Stimulated activated CD4-positive, alpha-beta T cell treated with anti-CD3 and anti-CD28 coated beads, Interleukin-2, amount 100 ng/mL, for 48 hours (primary cell): Measurements from ENCODE around the gene ACP5.
"Not testable (repeated sequence)": the region's sequence is repeated elsewhere in the genome, so short reads cannot be mapped to it uniquely, and the experiment has no call there.

ENCODE experiments used
- DNase-seq, 2 donors: peaks; one replicate each; pipeline ENCODE4 v3.0.0-alpha.2; 2020

ACP5 gene

GRCh38 chr19:11577451-11578257, at the start of gene ACP5:
Gene ACP5 (minus strand): TSS chr19:11577645. CDS start chr19:11577317, 328 bp downstream.
- no peak for DNase-seq

DNA sequence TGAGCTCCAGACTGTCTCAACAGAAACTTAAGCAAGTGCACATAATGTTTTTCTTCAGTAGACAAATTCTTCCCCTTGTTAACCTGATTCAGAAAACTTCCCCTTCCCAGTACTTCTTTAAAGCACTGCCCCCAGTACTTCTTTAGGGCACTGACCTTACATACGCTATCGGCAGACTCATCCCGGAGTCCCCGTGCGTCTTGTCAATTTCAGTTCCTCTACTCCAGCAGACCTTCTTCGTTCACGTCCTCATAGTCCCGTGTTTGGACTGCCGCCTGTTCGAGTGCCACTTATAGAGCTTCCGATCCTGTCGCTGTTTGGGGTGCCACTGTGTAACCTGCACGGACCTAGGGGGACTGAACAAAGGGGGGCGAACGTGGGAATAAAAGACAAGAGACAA, 48.8 kb upstream of the ACP5 start:
- no peak for DNase-seq

GRCh38 chr19:11624069-11624463, 46.6 kb upstream of the ACP5 start:
- no peak for DNase-seq

GRCh38 chr19:11622401-11622800, 45.0 kb upstream of the ACP5 start:
- not testable (repeated sequence) for DNase-seq

- no peak for DNase-seq
These were observed 43.1 kb upstream of the ACP5 start for GRCh38 chr19:11620553-11620952.

DNA sequence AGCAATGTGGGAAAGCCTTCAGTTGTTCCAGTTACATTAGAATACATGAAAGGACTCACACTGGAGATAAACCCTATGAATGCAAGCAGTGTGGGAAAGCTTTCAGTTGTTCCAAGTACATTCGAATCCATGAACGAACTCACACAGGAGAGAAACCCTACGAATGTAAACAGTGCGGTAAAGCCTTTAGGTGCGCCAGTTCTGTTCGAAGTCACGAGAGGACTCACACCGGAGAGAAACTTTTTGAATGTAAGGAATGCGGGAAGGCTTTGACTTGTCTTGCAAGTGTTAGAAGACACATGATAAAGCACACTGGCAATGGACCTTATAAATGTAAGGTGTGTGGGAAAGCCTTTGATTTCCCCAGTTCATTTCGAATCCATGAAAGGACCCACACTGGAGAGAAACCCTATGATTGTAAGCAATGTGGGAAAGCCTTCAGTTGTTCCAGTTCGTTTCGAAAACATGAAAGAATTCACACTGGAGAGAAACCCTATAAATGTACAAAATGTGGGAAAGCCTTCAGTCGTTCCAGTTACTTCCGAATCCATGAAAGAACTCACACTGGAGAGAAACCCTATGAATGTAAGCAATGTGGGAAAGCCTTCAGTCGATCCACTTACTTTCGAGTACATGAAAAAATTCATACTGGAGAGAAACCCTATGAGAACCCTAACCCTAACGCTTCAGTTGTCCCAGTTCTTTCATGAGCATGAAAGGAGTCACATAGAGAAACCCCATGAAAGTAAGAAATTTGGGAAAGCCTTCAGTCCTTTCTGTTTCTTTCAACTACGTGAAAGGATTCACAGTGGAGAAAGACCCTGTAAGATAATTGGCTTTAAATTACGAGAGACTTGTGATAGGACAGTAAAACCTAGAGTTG, 40.0 kb upstream of the ACP5 start:
- DNase-seq: no peak

DNA sequence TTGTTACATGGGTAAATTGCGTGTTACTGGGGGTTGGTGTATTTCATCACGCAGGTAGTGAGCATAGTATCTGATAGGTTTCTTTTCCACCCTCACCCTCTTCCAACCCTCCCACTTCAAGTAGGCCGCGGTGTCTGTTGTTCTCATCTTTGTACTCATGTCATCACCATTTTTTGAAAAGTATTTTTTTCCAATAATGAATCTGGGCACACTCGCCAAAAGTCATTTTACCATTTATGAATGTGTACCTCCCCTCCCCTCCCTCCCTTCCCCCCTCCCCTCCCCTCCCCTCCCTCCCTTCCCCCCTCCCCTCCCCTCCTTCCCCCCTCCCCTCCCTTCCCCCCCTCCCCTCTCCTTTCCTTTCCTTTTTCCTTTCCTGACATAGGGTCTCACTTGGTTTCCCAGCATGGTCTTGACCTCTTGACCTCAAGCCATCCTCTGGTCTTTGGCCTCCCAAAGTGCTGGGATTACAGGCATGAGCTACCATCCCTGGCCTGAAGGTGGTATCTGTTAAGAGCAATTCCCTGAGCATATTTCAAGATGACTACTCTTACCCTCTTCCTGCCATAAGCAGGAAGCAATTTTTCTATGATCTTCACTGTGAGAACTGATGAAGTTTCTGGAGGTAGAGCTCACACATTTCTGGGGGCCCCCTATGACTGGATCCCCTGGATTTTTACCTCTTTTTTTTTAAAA, 35.5 kb upstream of the ACP5 start:
- no peak for DNase-seq

- no peak for DNase-seq
These were observed 34.3 kb upstream of the ACP5 start for GRCh38 chr19:11611730-11612129.

- no peak for DNase-seq
These were observed 29.0 kb upstream of the ACP5 start for GRCh38 chr19:11606484-11606883.

- not testable (repeated sequence) for DNase-seq
These were observed 22.3 kb upstream of the ACP5 start for GRCh38 chr19:11599704-11600103.

GRCh38 chr19:11598746-11599145, 21.3 kb upstream of the ACP5 start:
- DNase-seq: no peak

GRCh38 chr19:11598103-11598483, 20.6 kb upstream of the ACP5 start:
- DNase-seq: no peak

GRCh38 chr19:11597202-11598102, 20.0 kb upstream of the ACP5 start, which contains the start of gene ZNF627:
Gene ZNF627 (plus strand): TSS chr19:11597483. CDS start chr19:11597628, 145 bp downstream.
- peak; percentile 94 to 95 for DNase-seq

- no peak for DNase-seq
These were observed 18.7 kb upstream of the ACP5 start for GRCh38 chr19:11596156-11596555.

DNA sequence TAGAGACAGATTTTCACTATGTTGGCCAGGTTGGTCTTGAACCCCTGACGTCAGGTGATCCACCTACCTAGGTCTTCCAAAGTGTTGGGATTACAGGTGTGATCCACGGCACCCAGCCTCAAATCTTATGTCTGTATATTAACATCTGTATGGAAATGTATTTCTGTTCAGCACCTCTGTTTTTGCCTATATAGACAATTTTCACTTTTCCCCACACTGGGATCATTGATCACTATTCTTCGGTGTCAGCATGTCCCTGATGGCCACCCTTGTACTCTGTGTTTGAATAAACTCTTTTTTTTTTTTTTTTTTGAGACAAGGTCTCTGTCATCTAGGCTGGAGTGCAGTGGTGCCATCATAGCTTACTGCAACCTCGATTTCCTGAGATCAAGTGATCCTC, 16.6 kb upstream of the ACP5 start:
- no peak for DNase-seq

DNA sequence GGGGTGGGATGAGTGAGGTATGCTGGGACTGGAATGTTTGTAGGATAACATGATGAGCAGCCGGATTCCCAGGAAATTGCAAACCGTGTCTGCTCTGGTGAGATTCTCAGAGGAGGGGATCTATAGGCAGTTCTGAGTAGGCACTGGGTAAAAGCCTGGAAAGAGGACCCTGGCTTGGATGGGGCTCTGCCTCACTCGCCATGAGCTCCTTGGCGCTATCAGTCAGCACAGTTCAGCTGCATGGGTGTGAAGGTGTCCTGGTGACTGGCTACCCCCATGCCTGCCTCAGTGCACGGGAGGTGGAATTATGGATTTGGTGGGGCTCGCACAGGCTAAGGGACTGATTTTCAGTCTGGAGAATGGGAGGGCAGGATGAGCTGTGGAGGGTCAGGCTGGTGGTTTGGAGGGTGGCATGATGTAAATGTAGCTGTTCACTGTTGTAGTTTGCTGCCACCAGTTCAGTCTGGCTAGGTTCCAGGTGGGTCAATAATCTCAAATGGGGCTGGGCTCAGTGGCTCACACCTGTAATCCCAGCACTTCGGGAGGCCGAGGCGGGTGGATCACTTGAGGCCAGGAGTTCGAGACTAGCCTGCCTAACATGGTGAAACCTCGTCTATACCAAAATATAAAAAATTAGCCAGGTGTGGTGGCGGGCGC, 10.7 kb upstream of the ACP5 start:
- DNase-seq: no peak

DNA sequence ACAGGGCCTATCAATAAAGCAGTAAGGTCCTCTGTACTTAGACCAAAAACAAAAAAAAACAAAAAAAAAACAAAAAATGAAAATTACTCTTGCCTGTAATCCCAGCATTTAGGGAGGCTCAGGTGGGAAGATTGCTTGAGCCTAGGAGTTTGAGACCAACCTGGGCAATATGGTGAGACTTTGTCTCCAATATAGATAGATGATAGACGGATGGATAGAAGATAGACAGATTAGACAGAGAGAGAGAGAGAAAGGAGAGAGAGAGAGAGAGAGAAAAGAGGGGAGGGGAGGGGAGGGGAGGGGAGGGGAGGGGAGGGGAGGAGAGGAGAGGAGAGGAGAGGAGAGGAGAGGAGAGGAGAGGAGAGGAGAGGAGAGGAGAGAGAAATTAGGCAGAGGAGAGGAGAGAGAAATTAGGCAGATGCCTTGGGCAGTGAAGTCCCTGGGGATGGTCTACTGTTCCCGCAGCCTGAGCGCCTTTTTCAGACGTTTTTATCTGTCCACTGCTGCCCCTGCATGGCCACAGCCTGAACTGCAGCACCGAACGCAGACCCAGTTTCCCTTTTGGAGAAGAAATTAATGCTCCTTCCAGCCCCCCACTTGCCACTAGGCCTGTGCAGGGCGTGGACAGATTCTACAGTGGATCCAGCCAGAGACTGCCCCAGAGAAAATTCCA, 10.0 kb upstream of the ACP5 start:
- DNase-seq: peak; percentile 82 to 83

DNA sequence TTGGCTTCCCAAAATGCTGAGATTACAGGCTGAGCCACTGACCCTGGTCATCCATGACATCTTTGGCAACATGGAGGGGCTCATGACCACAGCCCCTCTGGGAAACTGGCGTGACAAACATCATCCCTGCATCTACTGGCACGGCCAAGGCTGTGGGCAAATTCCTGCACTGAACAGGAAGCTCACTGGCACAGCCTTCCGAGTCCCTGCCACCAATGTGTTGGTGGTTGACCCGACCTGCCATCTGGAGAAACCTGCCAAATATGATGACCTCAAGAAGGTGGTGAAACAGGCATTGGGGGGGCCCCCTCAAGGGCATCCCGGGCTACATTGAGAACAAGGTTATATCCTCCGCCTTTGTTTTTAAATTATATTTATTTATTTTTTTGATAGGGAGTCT, 8.9 kb upstream of the ACP5 start:
- no peak for DNase-seq

GRCh38 chr19:11581740-11582139, 4.3 kb upstream of the ACP5 start:
- DNase-seq: peak in 1 of 2 donors; percentile 31

- no peak for DNase-seq
These were observed 2.7 kb upstream of the ACP5 start for GRCh38 chr19:11580116-11580515.
